Fibroblast of peridontal ligament (primary cell): ENCODE data around the gene PRKCA.
"Not testable (repeated sequence)": the region's sequence is repeated elsewhere in the genome, so short reads cannot be mapped to it uniquely, and the experiment has no call there.

Experiments used
- DNase-seq: peaks from one replicate; pipeline ENCODE4 v3.0.0-alpha.2; 2010; ENCODE audit errors: extremely low read depth

PRKCA gene

DNA sequence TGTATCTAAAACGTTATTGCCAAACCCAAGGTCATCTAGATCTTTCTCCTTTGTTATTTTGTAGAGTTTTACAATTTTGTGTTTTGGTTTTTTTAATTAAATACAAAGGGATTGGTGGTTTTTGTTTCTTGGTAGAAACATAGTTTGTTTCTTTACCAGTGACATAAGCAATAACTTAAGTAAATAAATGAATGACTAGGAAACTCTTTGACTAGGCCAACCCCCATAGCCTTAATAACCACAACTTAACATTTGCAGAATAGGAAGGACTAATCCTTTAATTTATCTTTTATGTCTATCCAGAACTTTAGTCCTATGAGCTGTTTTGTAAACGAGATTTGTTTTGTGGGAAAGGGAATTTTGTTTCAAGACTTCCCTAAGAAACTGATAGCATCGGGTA is 162.5 kb downstream of the PRKCA start:
- peak; percentile 69 for DNase-seq

DNA sequence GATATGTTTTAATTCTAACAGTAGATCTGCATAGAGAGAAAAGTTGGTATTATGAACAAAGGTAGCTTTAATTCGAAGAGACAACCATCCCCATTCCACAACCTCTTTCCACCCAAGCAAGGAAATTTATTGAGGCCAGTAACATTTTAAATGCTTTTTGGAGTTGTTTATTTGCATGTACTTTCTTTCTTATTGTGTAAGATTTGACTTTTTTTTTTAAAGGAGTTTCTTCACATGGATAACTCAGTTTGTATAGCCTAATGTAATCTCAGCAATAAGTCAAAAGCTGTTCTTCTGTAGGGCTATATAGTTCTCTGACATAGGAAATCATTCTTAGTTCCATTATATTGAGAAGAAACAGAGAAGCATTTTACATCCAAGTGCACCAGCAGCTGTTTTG is 163.3 kb downstream of the PRKCA start:
- peak; percentile 34 for DNase-seq

DNA sequence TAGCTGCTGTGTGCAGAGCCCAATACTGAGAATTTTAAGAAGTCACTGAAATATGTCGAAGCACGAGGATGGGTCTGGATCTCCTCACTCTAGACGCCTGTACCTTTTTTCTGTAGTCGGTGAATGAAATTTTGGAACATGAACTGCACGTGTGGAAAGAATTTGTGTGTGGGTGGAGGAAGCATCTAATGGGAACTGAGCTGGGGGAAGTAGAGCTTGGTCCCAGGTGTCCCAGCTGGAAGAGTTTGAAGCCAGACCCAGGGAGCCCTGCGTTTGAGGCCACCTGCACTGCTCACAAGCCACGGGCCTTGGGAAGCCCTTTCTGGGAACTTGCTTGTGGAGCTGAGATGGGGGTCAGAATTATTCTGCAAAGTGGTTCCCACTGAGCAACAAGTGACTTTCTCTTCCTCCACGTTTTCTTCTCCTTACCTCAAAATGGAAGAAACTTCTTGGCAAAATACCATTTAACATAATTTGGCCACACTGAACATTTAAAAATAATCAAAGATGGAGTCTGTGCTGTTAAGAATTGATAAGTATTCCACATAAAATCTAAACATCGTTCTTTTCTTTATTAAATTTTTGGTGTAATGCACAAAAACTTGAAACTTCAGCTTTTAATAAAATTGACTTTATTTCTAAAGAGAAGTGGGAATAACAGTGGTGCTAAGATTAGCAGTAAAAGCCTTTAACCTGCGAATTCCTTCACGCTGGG is 163.8 kb downstream of the PRKCA start:
- DNase-seq: no peak

DNA sequence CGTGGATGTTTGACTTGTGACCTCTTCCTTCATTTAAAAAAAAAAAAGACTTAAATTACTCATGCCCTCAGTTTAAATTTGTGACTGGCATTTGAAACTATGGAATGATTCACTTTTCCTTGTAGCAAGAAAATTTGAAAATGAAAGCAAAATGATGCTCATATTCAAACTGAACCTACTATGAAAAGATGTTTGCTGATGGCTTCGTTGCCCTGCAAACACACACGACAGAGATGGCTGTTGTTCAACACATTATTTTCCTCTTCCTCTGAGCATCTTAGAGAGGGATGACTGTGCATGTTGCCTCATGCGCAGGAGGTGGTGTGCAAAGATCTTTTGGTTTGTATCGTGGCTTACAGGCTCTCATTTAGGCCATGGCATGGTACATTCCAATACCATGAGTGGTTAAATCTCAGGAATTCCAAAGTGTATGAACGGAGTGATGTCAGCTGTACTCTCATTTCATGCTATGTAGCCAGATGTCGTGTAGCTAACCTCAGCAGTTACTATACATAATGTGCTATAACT is 164.5 kb downstream of the PRKCA start:
- peak; percentile 100 for DNase-seq

DNA sequence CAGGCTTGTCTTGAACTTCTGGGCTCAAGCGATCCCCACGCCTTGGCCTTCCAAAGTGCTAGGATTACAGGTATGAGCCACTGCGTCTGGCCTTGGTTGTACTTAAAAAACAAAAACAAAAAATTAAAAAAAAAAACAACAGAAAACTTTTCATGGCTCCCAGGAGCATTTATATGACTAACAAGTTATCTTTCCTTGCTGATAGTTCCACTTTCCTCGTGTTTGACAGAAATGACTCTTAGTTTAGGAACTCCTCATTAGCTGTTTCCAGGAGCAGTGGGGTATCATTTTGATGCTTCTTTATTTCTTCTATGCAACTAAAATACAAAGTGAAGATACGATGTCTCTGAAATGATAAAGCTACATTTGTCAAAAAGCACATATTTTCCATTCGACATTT is 165.4 kb downstream of the PRKCA start:
- DNase-seq: peak; percentile 49

DNA sequence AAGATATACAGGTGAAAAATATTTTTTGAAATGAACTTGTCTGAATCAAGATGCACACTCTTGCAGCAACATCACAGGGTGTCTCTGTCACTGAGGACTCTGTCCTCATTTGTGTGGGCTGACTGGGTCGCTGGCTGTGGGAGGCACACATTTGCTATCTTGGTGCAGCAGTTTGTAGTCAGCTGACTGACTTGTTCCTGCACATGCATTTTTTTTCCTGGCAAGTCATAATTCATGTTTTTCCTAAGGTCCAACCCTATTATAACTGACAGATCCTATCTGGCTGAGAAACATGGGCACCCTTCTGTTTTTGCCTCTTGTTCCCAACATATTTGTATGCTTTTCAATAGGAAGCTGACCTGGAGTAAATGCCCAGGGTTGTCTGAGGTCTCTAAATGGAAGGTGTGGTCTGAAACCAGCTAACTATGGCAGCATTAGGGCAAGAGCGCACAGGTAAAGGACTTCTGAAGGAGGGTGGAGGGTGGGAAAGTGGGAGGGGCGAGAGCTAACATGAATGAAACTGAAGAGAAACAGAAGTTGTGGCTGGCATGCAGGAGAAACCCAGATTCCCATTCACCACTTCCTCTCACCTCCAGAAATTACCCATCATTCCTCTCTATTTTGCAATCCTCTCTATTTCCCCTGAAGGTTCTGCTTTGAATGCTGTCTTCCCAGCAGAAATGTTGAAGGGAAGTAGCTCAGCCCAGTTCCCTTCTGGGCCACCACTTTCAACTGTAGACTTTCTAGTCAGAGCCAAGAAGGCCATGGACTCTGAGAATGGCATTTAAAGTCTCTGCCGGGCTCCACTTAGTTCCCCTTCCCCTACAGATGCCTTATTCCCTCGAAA is 166.1 kb downstream of the PRKCA start:
- peak; percentile 27 for DNase-seq

DNA sequence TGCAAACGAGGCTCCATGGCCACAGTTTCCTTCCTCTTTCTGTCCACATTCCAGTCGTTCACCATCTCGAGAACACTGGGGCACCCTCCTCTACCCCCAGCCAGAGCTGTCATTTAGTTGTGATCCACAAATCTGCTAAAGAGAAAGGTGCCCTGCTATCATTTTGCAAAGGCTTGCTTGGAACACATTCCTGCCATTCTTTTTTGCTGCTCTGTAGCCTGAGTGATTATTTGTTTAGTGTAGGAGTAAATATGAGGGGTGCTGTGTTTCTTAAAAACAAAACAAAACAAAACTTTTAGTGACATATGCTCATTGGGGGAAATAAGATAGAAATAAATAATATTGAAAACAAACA is 166.7 kb downstream of the PRKCA start:
- no peak for DNase-seq

DNA sequence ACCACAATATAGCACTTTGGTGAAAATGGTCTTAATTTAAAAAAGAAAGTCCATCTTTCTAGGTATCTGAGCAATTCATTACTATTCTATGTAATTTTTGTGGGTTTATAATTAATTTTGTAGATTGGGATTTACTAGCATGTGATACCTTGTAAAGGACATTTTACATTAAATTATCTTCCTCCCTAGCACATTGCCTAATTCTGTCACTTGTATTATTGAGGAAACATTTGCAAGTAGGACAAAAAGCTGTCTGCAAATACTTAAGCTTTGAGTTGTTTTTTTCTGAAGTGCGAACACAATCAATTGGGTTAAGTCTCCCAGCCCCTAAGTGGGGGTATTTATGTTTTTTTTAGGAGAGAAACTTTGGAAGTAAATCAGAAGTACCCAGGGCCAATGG is 167.0 kb downstream of the PRKCA start:
- DNase-seq: no peak

DNA sequence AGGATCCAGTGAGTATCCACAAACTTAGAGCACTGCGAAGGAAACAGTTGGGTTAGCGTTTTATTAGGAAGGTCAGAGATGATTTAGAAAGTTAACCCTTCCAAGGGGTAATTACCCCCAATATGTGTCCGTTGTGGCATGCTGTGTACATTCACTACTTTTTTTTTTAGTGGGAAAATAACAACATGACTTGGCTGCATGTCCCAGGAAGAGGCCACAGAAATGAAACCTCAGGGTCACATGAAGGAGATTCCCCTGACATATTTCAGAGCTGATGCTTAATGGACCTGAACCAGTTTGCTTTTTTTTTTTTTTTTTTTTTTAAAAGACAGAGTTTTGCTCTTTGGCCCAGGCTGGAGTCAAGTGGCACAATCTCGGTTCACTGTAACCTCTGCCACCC is 167.5 kb downstream of the PRKCA start:
- DNase-seq: peak; percentile 22

DNA sequence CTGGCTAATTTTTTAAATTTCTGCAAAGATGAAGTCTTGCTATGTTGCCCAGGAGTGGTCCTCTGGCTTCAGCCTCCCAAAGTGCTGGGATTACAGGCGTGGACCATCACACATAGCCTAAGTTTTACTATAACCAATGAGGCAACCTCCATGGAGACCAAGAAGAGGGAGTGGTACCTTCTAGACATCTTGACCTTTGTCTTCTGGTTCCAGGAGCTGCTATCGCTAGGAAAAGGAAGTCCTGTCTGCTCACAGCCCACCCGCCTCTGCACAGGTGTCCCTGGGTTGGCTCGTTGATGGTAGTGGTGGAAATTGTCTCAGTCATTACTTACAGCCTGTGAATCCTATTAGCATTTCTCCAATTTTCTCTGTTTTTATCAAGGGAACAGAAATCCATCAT is 169.7 kb downstream of the PRKCA start:
- DNase-seq: no peak

DNA sequence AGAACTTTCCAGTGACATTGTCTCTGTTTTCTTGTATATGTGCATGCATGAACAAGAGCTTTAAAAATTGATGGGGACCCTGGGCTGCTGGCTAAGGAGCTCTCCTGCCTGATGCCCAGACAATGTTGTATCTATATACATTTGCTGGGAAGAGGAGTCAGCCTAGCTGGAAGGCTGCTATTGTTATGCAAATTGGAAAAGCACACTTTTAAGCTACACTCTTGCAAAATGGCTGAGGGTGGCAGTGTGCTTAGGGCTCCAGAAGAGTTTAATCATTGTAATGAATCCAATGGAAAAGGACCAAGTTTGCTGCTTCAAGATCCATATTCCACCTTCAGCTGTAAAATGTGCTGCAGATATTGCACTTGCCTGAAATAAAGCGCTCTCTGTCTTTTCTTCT is 171.8 kb downstream of the PRKCA start:
- no peak for DNase-seq

DNA sequence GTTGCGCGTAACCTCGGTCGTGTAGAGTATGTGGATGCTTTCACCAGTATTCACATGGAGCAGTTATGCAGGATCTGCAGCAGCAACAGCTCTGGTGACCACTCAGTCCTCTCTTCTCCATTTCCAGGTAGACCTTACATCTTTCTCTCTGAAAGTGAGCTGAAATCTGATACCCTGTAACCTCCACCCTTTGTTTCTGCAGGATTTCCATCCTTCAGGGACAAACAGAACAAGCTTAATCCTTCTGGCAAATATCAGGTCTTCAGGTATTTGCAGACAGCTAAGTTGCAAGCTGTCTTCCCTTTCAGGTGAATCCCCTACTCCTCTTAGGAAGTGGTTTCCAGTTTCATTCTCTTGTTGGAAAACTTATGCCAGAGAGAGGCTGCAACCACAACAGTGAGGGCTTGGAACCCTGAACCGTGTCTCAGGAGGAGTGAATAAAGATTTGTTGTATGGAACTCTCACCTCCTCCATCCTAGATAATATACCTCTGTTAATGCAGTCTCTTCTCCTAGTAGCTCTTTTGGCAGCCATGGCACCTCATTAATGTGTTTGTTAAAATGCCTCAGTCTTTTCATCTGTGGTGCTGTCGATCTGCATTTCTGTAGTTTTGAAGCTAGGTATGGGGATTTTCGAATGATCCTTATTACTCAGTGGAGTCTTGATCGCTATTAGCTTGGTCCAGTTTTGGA is 172.5 kb downstream of the PRKCA start:
- DNase-seq: no peak

DNA sequence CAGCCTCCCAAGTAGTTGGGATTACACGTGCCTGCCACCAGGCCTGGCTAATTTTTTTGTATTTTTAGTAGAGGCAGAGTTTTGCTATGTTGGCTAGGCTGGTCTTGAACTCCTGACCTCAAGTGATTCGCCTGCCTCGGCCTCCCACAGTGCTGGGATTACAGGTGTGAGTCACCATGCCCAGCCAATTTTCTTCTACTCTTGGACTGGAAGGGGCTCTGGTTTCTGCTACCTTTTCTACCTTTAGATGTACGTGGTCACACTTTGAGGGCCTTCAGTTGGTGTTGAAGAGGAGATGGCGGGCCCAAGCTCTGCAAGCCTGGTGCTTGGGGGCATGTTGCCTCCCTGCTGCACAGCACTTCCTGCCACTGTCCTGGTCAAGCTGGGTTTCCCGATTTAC is 173.6 kb downstream of the PRKCA start:
- no peak for DNase-seq

DNA sequence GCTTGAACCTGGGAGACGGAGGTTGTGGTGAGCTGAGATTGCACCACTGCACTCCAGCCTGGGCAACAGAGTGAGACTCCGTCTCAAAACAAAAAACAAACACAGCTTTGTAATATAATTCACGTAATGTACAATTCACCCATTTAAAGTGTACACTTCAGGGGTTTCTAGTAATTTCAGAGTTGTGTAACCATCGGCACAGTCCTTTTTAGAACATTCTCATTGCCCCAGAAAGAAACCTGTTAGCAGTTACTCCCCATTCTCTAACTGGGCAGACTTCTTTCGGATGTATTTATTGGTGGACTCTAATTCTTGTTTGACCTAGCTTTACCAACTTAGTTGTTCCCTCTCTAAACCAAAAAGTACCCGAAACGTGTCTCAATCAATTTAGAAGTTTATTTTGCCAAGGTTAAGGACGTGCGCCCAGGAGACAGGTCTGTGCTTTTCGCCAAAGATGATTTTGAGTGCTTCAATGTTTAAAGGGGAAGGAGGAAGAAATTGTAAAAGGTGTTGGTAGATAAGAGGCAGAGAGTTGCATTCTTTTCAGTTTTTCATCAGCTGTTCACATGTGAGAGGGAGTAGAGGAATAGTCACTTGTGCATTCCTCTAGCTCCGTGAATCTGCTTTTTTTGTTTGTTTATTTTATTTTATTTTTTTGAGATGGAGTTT is 175.3 kb downstream of the PRKCA start:
- DNase-seq: no peak

DNA sequence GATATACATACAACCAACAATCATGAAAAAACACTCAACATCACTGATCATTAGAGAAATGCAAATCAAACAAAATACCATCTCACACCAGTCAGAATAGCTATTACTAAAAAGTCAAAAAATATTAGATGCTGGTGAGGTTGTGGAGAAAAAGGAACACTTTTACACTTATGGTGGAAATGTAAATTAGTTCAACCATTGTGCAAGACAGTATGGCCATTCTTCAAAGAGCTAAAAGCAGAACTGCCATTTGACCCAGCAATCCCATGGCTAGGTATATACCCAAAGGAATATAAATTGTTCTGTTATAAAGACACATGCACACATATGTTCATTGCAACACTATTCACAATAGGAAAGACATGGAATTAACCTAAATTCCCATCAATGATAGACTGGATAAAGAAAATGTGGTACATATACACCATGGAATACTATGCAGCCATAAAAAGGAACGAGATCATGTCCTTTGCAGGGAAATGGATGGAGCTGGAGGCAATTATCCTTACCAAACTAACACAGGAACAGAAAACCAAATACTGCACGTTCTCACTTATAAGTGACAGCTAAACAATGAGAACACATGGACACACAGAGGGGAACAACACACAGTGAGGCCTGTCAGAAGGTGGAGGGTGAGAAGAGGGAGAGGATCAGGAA is 176.9 kb downstream of the PRKCA start:
- DNase-seq: not testable (repeated sequence)

DNA sequence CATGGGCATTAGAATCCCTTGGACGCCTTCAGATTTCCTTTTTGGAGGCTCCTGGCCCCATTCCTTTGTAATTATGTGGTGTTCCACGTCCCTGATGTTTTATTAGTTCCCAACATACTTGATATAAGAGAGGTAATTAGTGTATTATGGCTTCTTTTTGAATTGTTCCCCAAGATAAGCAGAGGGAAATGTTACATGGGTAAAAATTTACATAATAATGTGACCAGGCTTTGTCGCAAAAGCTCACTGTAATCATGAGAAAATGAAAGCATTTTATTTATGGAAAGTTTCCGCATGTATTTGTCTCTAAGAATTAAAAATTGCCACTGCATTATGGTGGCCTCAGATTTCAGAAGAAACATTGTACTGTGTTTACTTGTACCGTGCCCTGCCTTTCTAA is 177.8 kb downstream of the PRKCA start:
- DNase-seq: peak; percentile 41

DNA sequence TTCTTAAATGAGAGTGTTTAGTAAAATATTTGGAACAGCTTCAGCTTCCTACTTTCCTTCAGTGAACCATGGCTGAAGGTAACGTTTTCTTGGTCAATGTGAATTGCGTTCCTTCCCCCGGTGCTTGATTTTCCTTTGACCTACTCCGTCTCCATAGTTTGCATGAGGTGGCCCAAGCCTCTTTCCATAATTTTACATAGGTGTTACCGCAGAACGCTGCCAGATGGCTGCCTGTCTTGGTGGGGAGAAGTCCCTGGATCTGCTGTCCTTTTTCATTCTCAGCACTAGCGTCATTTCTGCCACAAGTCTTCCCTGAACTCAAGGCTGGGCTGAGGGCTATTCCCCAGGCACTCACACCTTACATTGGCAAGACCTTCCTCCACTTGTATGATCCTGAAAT is 178.4 kb downstream of the PRKCA start:
- no peak for DNase-seq

DNA sequence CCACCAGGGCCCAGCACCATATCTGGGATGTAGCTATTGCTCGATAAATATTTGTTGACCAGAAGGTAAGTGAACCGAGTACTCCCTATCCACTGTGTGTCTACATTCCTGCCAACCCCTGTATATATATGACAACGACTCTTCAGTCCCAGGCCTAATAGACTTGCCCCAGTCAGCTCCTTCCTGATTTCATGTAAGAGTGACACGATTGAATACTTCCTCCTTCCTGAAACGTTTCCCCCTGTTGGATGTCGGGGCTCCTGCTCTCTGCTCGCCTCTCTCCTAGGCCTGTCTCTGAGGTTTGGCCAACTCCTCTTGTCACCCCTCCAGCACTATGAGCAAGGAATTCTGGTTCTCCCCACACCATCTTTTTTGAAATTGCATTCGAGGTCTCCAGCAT is 178.9 kb downstream of the PRKCA start:
- no peak for DNase-seq

DNA sequence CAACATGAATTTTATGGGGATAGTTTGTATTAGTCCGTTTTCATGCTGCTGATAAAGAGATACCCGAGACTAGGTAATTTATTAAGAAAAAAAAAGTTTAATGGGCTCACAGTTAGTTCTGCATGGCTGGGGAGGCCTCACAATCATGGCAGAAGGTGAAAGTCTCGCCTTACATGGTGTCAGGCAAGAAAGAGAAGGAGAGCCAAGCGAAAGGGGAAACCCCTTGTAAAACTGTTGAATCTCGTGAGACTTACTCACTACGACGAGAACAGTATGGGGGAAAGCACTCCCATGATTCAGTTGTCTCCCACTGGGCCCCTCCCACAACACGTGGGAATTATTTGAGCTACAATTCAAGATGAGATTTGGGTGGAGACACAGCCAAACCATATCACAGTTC is 181.5 kb downstream of the PRKCA start:
- no peak for DNase-seq

DNA sequence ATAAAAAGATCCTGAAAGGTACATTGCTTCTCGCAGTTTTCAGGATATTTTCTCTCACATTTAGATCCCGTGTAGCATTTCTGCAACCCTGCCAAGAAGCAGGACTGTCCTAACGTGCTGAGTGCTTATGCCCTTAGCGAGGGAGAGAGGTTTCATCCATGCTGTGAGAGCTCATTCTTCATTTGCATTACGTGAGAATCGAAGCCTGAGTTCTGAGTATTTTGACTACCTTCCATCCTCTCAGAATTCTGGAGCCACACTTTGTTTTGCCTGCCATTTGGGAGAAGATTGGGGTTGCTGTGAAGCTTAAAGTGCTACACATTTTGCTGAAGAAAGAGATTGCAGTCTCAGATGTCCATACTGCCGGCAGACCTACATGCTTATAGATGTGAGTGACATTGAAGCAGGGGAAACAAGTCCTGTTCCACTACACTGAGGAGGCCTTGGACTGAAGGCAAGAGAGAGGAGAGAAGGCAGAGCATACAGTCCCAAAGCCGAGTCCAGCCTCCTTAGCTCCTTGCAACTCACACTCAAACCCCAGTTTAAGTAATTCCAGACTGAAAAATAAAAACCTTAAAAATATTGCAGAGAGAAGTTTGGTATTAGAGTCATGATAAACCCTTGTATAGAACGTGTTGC is 183.0 kb downstream of the PRKCA start:
- DNase-seq: no peak

DNA sequence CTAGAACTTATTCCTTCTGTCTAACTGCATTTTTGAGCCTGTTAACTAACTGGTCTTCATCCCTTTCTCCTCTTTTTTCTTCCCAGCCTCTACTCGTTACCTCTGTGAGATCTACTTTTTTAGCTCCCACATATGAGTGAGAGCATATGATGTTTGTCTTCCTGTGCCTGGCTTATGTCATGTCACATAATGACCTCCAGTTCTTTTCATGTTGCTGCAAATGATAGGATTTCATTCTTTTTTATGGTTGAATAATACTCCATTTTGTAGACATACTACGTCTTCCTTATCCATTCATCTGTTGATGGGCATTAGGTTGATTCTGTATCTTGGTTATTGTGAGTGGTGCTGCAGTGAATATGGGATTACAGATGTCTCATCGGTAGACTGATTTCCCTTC is 184.7 kb downstream of the PRKCA start:
- no peak for DNase-seq
